Lung microvascular endothelial cell (primary cell): ENCODE data around the gene SLC11A2. TPM values are rescaled to one million over a fixed set of nuclear protein-coding genes. Genes with fewer than 3 reads are reported as not detected.
"Not testable (repeated sequence)": the region's sequence is repeated elsewhere in the genome, so short reads cannot be mapped to it uniquely, and the experiment has no call there.

Experiments
- DNase-seq, 2 donors: peaks; one replicate each; pipeline versions ENCODE4 v3.0.0 to v3.0.0-alpha.2; 2010; ENCODE audit warnings: low read depth in 2 of 2
- total RNA-seq: library from RNA; depleted of rRNA; stranded (reverse); fragments of >200 nt; gene quantifications from 2 replicates; pipeline ENCODE4 v1.2.1, GENCODE V29; 2014

Gene SLC11A2
- total RNA-seq, 1 donor from 2014 or later = 39.7 TPM

- DNase-seq = peak in 1 of 2 donors; percentile 62
Observed at GRCh38 chr12:50990791-50991190, 35.4 kb downstream of the SLC11A2 start.

- no peak for DNase-seq
Observed at GRCh38 chr12:50990147-50990727, 35.9 kb downstream of the SLC11A2 start.

GRCh38 chr12:50988871-50989270 is 37.3 kb downstream of the SLC11A2 start:
- DNase-seq = peak in 1 of 2 donors; percentile 71

- DNase-seq = no peak
Observed at GRCh38 chr12:50988051-50988450, 38.1 kb downstream of the SLC11A2 start.

- DNase-seq = peak; percentile 28 to 82
Observed at GRCh38 chr12:50986966-50987737, 39.0 kb downstream of the SLC11A2 start.

GRCh38 chr12:50985322-50985721 is 40.9 kb downstream of the SLC11A2 start:
- peak; percentile 89 to 96 for DNase-seq

- no peak for DNase-seq
Observed at GRCh38 chr12:50984586-50985298, 41.4 kb downstream of the SLC11A2 start.

GRCh38 chr12:50981319-50982239 is 44.6 kb downstream of the SLC11A2 start:
- DNase-seq = peak; percentile 39 to 46

GRCh38 chr12:50980545-50980944 is 45.6 kb downstream of the SLC11A2 start:
- DNase-seq = no peak

GRCh38 chr12:50979369-50980052 is 46.7 kb downstream of the SLC11A2 start:
- DNase-seq = no peak

GRCh38 chr12:50971946-50972345 is 54.2 kb downstream of the SLC11A2 start:
- DNase-seq = peak in 1 of 2 donors; percentile 24

- no peak for DNase-seq
Observed at GRCh38 chr12:50964432-50964831, 61.8 kb downstream of the SLC11A2 start.

- no peak for DNase-seq
Observed at GRCh38 chr12:50961708-50962107, 64.5 kb downstream of the SLC11A2 start.

- no peak for DNase-seq
Observed at GRCh38 chr12:50960130-50960529, 66.1 kb downstream of the SLC11A2 start.

- DNase-seq = no peak
Observed at GRCh38 chr12:50955697-50956096, 70.5 kb downstream of the SLC11A2 start.

- no peak for DNase-seq
Observed at GRCh38 chr12:50955288-50955687, 70.9 kb downstream of the SLC11A2 start.

GRCh38 chr12:50954789-50955188 is 71.4 kb downstream of the SLC11A2 start:
- DNase-seq = not testable (repeated sequence)

GRCh38 chr12:50953047-50953446 is 73.1 kb downstream of the SLC11A2 start:
- DNase-seq = no peak

GRCh38 chr12:50952510-50952909 is 73.7 kb downstream of the SLC11A2 start, which contains the start of gene HIGD1C:
TSS of gene HIGD1C (plus strand) at chr12:50952544. CDS start at chr12:50953999, 1,455 bp downstream.
- no peak for DNase-seq

GRCh38 chr12:50951112-50951511 is 75.1 kb downstream of the SLC11A2 start:
- no peak for DNase-seq
